K562 (cell line): Measurements from ENCODE around the gene SLC30A3. TPM values are rescaled to one million over a fixed set of nuclear protein-coding genes. Genes with fewer than 3 reads are reported as not detected.

Experiments
- ATF6 ChIP-seq: sonication (generic); formaldehyde crosslinking; IDR thresholded peaks from 2 replicates; pipeline ENCODE4 v1.4.0; 2020; ENCODE audit warnings: mild to moderate bottlenecking, missing genetic modification reagents
- BRCA1 ChIP-seq, 2 experiments: fragments of 450-650 bp in 1 of 2; sonication (generic) in 1 of 2; formaldehyde crosslinking in 1 of 2; IDR thresholded peaks; 2 replicates each; pipeline versions ENCODE4 v1.5.0 to v1.6.1; 2017 to 2020; ENCODE audit warnings: mild to moderate bottlenecking in 1 of 2, missing genetic modification reagents in 1 of 2
- CBFA2T3 ChIP-seq: fragments of 450-650 bp; IDR thresholded peaks from 2 replicates; pipeline ENCODE4 v1.6.1; 2017
- CC2D1A ChIP-seq: fragments of 450-650 bp; IDR thresholded peaks from 2 replicates; pipeline ENCODE4 v1.6.1; 2017; ENCODE audit warnings: mild to moderate bottlenecking
- CEBPZ ChIP-seq: fragments of 150-350 bp; IDR thresholded peaks from 2 replicates; pipeline ENCODE4 v1.6.1; 2014; ENCODE audit warnings: low read depth, mild to moderate bottlenecking, low read length, borderline replicate concordance
- CREB3 ChIP-seq: fragments of 450-650 bp; conservative IDR thresholded peaks from 2 replicates; pipeline ENCODE4 v1.6.1; 2016; ENCODE audit warnings: missing genetic modification characterization, low read depth, mild to moderate bottlenecking, missing compliant biosample characterization, moderate library complexity
- ESRRB ChIP-seq: fragments of 250-450 bp; sonication (Bioruptor Pico); IDR thresholded peaks from 2 replicates; pipeline ENCODE4 v1.5.0; 2020; ENCODE audit warnings: mild to moderate bottlenecking, moderate library complexity, borderline replicate concordance
- FOXP4 ChIP-seq: sonication (generic); formaldehyde crosslinking; IDR thresholded peaks from 2 replicates; pipeline ENCODE4 v1.8.0; 2022; ENCODE audit warnings: mild to moderate bottlenecking, missing genetic modification reagents, borderline replicate concordance
- HIVEP1 ChIP-seq: fragments of 250-450 bp; sonication (Bioruptor Pico); IDR thresholded peaks from 2 replicates; pipeline ENCODE4 v1.4.0; 2020; ENCODE audit warnings: mild to moderate bottlenecking
- KDM1A ChIP-seq, 2 experiments: fragments of 450-650 bp; IDR thresholded peaks; 2 replicates each; pipeline ENCODE4 v1.6.1; 2016; ENCODE audit warnings: mild to moderate bottlenecking in 2 of 2
- MYBL2 ChIP-seq, 2 experiments: fragments of 450-650 bp in 1 of 2; sonication (generic) in 1 of 2; formaldehyde crosslinking in 1 of 2; IDR thresholded peaks; 2 replicates each; pipeline versions ENCODE4 v1.6.1 to v1.8.1; 2017 to 2022; ENCODE audit warnings: borderline replicate concordance in 1 of 2, inconsistent platforms in 1 of 2, low read depth in 1 of 2, mild to moderate bottlenecking in 1 of 2, missing genetic modification reagents in 1 of 2, moderate library complexity in 1 of 2
- NBN ChIP-seq: fragments of 450-650 bp; IDR thresholded peaks from 2 replicates; pipeline ENCODE4 v1.6.1; 2016; ENCODE audit warnings: low read depth, mild to moderate bottlenecking
- NFATC3 ChIP-seq: fragments of 450-650 bp; IDR thresholded peaks from 2 replicates; pipeline ENCODE4 v1.6.1; 2017; ENCODE audit warnings: mild to moderate bottlenecking
- PHB2 ChIP-seq: fragments of 450-650 bp; IDR thresholded peaks from 2 replicates; pipeline ENCODE4 v1.6.1; 2017; ENCODE audit warnings: low read depth
- PHF20 ChIP-seq: fragments of 450-650 bp; IDR thresholded peaks from 2 replicates; pipeline ENCODE4 v1.6.1; 2018; ENCODE audit not compliant: partially characterized antibody
- RBM25 ChIP-seq: fragments of 200-400 bp; formaldehyde crosslinking; IDR thresholded peaks from 2 replicates; pipeline ENCODE4 v1.6.1; 2018; ENCODE audit warnings: low read length, low read depth, moderate library complexity; ENCODE audit not compliant: severe bottlenecking
- RFX5 ChIP-seq: IDR thresholded peaks from 2 replicates; pipeline ENCODE4 v1.6.1; 2011; ENCODE audit warnings: low read depth, mild to moderate bottlenecking, improper control_type of control experiment, low read length
- polyA plus RNA-seq, 8 experiments: library from polyadenylated mRNA; depleted of rRNA in 4 of 8; stranded (reverse) in 5 of 8; unstranded in 3 of 8; fragments of >200 nt; fragmentation: Nextera tagmentation in 2 of 8; fragmentation: Illumina TruSeq in 1 of 8; extraction: Ambion mirVana in 2 of 8; extraction: Trizol in 1 of 8; gene quantifications; 2 replicates each; pipeline versions ENCODE4 v1.2.1 to v1.2.3, GENCODE V29; 2011 to 2014; ENCODE audit warnings: inconsistent platforms in 1 of 8, missing spikeins in 1 of 8
- total RNA-seq, 7 experiments: library from RNA; depleted of rRNA in 6 of 7; stranded (reverse); fragments of >200 nt in 6 of 7; fragmentation: Illumina TruSeq in 2 of 7; extraction: Trizol in 2 of 7; gene quantifications; 2 replicates each; pipeline versions ENCODE4 v1.2.1 to v1.2.3, GENCODE V29; 2011 to 2021; ENCODE audit warnings: low replicate concordance in 1 of 7

Gene SLC30A3
- total and polyA plus RNA-seq, 9 of the 15 experiments (the other 6 are each of a cell fraction or from before 2014, with no cell fraction given), result 0.03 to 2.7 (median 0.89) TPM; not detected in 1

- no peak for TF ChIP-seq RFX5
- TF ChIP-seq PHF20, result peak; percentile 54
- TF ChIP-seq ATF6 (CRISPR knock-in tag), result peak; percentile 76
- TF ChIP-seq HIVEP1 (CRISPR knock-in tag), result no peak
- no peak for TF ChIP-seq ESRRB (CRISPR knock-in tag)
- TF ChIP-seq CBFA2T3, result no peak
- TF ChIP-seq NBN, result no peak
- no peak for TF ChIP-seq KDM1A (IDR thresholded peaks at IDR 0.05)
- no peak for TF ChIP-seq PHB2
- TF ChIP-seq CREB3 (tag), result no peak
- no peak for TF ChIP-seq CC2D1A
- no peak for TF ChIP-seq MYBL2 (IDR thresholded peaks at IDR 0.05; ENCODE audit: low read depth)
- no peak for TF ChIP-seq MYBL2 (CRISPR knock-in tag; IDR thresholded peaks at IDR 0.05; ENCODE audit: borderline replicate concordance)
- peak; percentile 67; the same call in 1 of the 2 replicates for TF ChIP-seq FOXP4 (CRISPR knock-in tag)
- no peak for TF ChIP-seq RBM25
- no peak for TF ChIP-seq BRCA1 (IDR thresholded peaks at IDR 0.05)
- no peak for TF ChIP-seq BRCA1 (CRISPR knock-in tag; IDR thresholded peaks at IDR 0.05)
- no peak for TF ChIP-seq CEBPZ
- TF ChIP-seq NFATC3, result no peak
Measured at GRCh38 chr2:27217173-27218121, 45.4 kb downstream of the SLC30A3 start, which contains the start of gene CAD (continued).
